K562 (cell line): ENCODE results near the gene CCDC136. TPM values are rescaled to one million over a fixed set of nuclear protein-coding genes. Genes with fewer than 3 reads are reported as not detected.

Experiments used
- FOS ChIP-seq: IDR thresholded peaks from 3 replicates; pipeline ENCODE4 v1.6.1; 2011; ENCODE audit not compliant: insufficient read length; ENCODE audit errors: extremely low read depth
- FOXJ3 ChIP-seq: sonication (generic); formaldehyde crosslinking; IDR thresholded peaks from 2 replicates; pipeline ENCODE4 v1.4.0; 2020; ENCODE audit warnings: mild to moderate bottlenecking, missing genetic modification reagents
- GATA2 ChIP-seq: sonication (generic); formaldehyde crosslinking; IDR thresholded peaks from 2 replicates; pipeline ENCODE4 v1.4.0; 2020; ENCODE audit warnings: mild to moderate bottlenecking, missing genetic modification reagents
- HIVEP1 ChIP-seq: fragments of 250-450 bp; sonication (Bioruptor Pico); IDR thresholded peaks from 2 replicates; pipeline ENCODE4 v1.4.0; 2020; ENCODE audit warnings: mild to moderate bottlenecking
- MCM5 ChIP-seq: fragments of 450-650 bp; IDR thresholded peaks from 2 replicates; pipeline ENCODE4 v1.6.1; 2016; ENCODE audit warnings: low read depth
- MTA1 ChIP-seq: fragments of 450-650 bp; IDR thresholded peaks from 2 replicates; pipeline ENCODE4 v1.6.1; 2017; ENCODE audit warnings: borderline replicate concordance
- NFXL1 ChIP-seq: fragments of 450-650 bp; formaldehyde crosslinking; IDR thresholded peaks from 2 replicates; pipeline ENCODE4 v1.4.0; 2021; ENCODE audit warnings: mild to moderate bottlenecking
- NR3C1 ChIP-seq: sonication (generic); formaldehyde crosslinking; IDR thresholded peaks from 2 replicates; pipeline ENCODE4 v1.8.1; 2022; ENCODE audit warnings: missing genetic modification reagents
- PHB ChIP-seq: fragments of 250-450 bp; sonication (Bioruptor Pico); IDR thresholded peaks from 2 replicates; pipeline ENCODE4 v1.5.0; 2021
- PTBP1 ChIP-seq: fragments of 200-400 bp; formaldehyde crosslinking; IDR thresholded peaks from 2 replicates; pipeline ENCODE4 v1.6.1; 2017; ENCODE audit warnings: low read depth, low read length
- RFX7 ChIP-seq: fragments of 250-450 bp; sonication (Bioruptor Pico); IDR thresholded peaks from 2 replicates; pipeline ENCODE4 v1.5.1; 2021; ENCODE audit warnings: mild to moderate bottlenecking
- SMARCE1 ChIP-seq: fragments of 450-650 bp; IDR thresholded peaks from 2 replicates; pipeline ENCODE4 v1.7.1; 2016; ENCODE audit warnings: mild to moderate bottlenecking
- TEAD4 ChIP-seq, 2 experiments: sonication (generic) in 1 of 2; formaldehyde crosslinking in 1 of 2; IDR thresholded peaks; 2 replicates each; pipeline versions ENCODE4 v1.6.1 to v1.8.0; 2012 to 2022; ENCODE audit warnings: borderline replicate concordance in 1 of 2, inconsistent platforms in 1 of 2, low read length in 1 of 2, mild to moderate bottlenecking in 1 of 2, missing genetic modification reagents in 1 of 2
- ZNF174 ChIP-seq: fragments of 250-450 bp; sonication (Bioruptor Pico); IDR thresholded peaks from 2 replicates; pipeline ENCODE4 v1.4.0; 2020; ENCODE audit warnings: mild to moderate bottlenecking
- ZNF197 ChIP-seq: fragments of 200-800 bp; sonication (Bioruptor generic); IDR thresholded peaks from 2 replicates; pipeline ENCODE4 v1.6.1; 2016; ENCODE audit warnings: low read depth, missing genetic modification characterization, missing compliant biosample characterization
- ZNF324 ChIP-seq: fragments of 250-450 bp; sonication (Bioruptor Pico); IDR thresholded peaks from 2 replicates; pipeline ENCODE4 v1.4.0; 2020; ENCODE audit warnings: mild to moderate bottlenecking
- ZNF347 ChIP-seq: fragments of 450-650 bp; formaldehyde crosslinking; IDR thresholded peaks from 2 replicates; pipeline ENCODE4 v1.4.0; 2020; ENCODE audit warnings: low read depth, mild to moderate bottlenecking, moderate library complexity
- polyA plus RNA-seq, 8 experiments: library from polyadenylated mRNA; depleted of rRNA in 4 of 8; stranded (reverse) in 5 of 8; unstranded in 3 of 8; fragments of >200 nt; fragmentation: Nextera tagmentation in 2 of 8; fragmentation: Illumina TruSeq in 1 of 8; extraction: Ambion mirVana in 2 of 8; extraction: Trizol in 1 of 8; gene quantifications; 2 replicates each; pipeline versions ENCODE4 v1.2.1 to v1.2.3, GENCODE V29; 2011 to 2014; ENCODE audit warnings: inconsistent platforms in 1 of 8, missing spikeins in 1 of 8
- total RNA-seq, 7 experiments: library from RNA; depleted of rRNA in 6 of 7; stranded (reverse); fragments of >200 nt in 6 of 7; fragmentation: Illumina TruSeq in 2 of 7; extraction: Trizol in 2 of 7; gene quantifications; 2 replicates each; pipeline versions ENCODE4 v1.2.1 to v1.2.3, GENCODE V29; 2011 to 2021; ENCODE audit warnings: low replicate concordance in 1 of 7
- TF ChIP-seq, protein P1 (sequence below): fragments of 250-450 bp; sonication (Bioruptor Pico); IDR thresholded peaks from 2 replicates; pipeline ENCODE4 v1.5.0; 2021
- TF ChIP-seq, protein P2 (sequence below), 2 experiments: IDR thresholded peaks in 1 of 2; conservative IDR thresholded peaks in 1 of 2; 2 replicates each; pipeline ENCODE4 v1.6.1; 2016; ENCODE audit warnings: low read depth in 2 of 2, mild to moderate bottlenecking in 1 of 2, missing compliant biosample characterization in 1 of 2, missing genetic modification characterization in 1 of 2, moderate library complexity in 1 of 2
- TF ChIP-seq, protein P3 (sequence below): sonication (generic); formaldehyde crosslinking; IDR thresholded peaks from 2 replicates; pipeline ENCODE4 v1.8.1; 2022; ENCODE audit warnings: missing genetic modification reagents
- TF ChIP-seq, protein P4 (sequence below): fragments of 200-800 bp; sonication (Bioruptor generic); IDR thresholded peaks from 2 replicates; pipeline ENCODE4 v1.6.1; 2017; ENCODE audit warnings: missing genetic modification characterization, missing compliant biosample characterization

CCDC136 gene
- total and polyA plus RNA-seq, 9 of the 15 experiments (the other 6 are each of a cell fraction or from before 2014, with no cell fraction given) = 2.4 to 40.8 (median 26.5) TPM

- TF ChIP-seq, protein P1, sequence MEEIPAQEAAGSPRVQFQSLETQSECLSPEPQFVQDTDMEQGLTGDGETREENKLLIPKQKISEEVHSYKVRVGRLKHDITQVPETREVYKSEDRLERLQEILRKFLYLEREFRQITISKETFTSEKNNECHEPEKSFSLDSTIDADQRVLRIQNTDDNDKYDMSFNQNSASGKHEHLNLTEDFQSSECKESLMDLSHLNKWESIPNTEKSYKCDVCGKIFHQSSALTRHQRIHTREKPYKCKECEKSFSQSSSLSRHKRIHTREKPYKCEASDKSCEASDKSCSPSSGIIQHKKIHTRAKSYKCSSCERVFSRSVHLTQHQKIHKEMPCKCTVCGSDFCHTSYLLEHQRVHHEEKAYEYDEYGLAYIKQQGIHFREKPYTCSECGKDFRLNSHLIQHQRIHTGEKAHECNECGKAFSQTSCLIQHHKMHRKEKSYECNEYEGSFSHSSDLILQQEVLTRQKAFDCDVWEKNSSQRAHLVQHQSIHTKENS (CRISPR knock-in tag) = no peak
- no peak for TF ChIP-seq GATA2
- peak; percentile 40; the same call in 1 of the 2 replicates for TF ChIP-seq MTA1
- no peak for TF ChIP-seq PTBP1
- TF ChIP-seq NR3C1 (CRISPR knock-in tag) = peak; percentile 8; the same call in 1 of the 2 replicates
- TF ChIP-seq ZNF324 (CRISPR knock-in tag) = no peak
- TF ChIP-seq RFX7 (CRISPR knock-in tag) = 0 out of 2 replicates have a peak, but pooled peaks have one; percentile 54
- TF ChIP-seq, protein P2, sequence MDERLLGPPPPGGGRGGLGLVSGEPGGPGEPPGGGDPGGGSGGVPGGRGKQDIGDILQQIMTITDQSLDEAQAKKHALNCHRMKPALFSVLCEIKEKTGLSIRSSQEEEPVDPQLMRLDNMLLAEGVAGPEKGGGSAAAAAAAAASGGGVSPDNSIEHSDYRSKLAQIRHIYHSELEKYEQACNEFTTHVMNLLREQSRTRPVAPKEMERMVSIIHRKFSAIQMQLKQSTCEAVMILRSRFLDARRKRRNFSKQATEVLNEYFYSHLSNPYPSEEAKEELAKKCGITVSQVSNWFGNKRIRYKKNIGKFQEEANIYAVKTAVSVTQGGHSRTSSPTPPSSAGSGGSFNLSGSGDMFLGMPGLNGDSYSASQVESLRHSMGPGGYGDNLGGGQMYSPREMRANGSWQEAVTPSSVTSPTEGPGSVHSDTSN (CRISPR knock-in tag; IDR thresholded peaks at IDR 0.05; ENCODE audit: low read depth) = no peak
- TF ChIP-seq, protein P2 (tag; conservative IDR thresholded peaks at IDR 0.05; ENCODE audit: low read depth) = no peak
- no peak for TF ChIP-seq FOXJ3 (CRISPR knock-in tag)
- TF ChIP-seq ZNF174 (CRISPR knock-in tag) = no peak
- TF ChIP-seq ZNF347 (CRISPR knock-in tag) = no peak
- peak; percentile 54; the same call in 1 of the 2 replicates for TF ChIP-seq SMARCE1
- TF ChIP-seq HIVEP1 (CRISPR knock-in tag) = no peak
- TF ChIP-seq PHB (CRISPR knock-in tag) = no peak
- no peak for TF ChIP-seq FOS
- TF ChIP-seq TEAD4 (IDR thresholded peaks at IDR 0.05; ENCODE audit: low read length) = no peak; the same call in 1 of the 2 replicates
- TF ChIP-seq TEAD4 (CRISPR knock-in tag; IDR thresholded peaks at IDR 0.05; ENCODE audit: borderline replicate concordance) = peak; percentile 40; the same call in 1 of the 2 replicates
- TF ChIP-seq, protein P3, sequence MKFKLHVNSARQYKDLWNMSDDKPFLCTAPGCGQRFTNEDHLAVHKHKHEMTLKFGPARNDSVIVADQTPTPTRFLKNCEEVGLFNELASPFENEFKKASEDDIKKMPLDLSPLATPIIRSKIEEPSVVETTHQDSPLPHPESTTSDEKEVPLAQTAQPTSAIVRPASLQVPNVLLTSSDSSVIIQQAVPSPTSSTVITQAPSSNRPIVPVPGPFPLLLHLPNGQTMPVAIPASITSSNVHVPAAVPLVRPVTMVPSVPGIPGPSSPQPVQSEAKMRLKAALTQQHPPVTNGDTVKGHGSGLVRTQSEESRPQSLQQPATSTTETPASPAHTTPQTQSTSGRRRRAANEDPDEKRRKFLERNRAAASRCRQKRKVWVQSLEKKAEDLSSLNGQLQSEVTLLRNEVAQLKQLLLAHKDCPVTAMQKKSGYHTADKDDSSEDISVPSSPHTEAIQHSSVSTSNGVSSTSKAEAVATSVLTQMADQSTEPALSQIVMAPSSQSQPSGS = no peak
- TF ChIP-seq, protein P4, sequence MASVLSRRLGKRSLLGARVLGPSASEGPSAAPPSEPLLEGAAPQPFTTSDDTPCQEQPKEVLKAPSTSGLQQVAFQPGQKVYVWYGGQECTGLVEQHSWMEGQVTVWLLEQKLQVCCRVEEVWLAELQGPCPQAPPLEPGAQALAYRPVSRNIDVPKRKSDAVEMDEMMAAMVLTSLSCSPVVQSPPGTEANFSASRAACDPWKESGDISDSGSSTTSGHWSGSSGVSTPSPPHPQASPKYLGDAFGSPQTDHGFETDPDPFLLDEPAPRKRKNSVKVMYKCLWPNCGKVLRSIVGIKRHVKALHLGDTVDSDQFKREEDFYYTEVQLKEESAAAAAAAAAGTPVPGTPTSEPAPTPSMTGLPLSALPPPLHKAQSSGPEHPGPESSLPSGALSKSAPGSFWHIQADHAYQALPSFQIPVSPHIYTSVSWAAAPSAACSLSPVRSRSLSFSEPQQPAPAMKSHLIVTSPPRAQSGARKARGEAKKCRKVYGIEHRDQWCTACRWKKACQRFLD = peak; percentile 55; the same call in 1 of the 2 replicates
- no peak for TF ChIP-seq MCM5
- TF ChIP-seq ZNF197 (CRISPR knock-in tag) = no peak
- TF ChIP-seq NFXL1 (CRISPR knock-in tag) = no peak
These were observed 38.7 kb downstream of the CCDC136 start, which contains the start of gene FLNC (continued) for GRCh38 chr7:128830231-128831177.
